HCT116 (cell line): ENCODE data around the gene SLC16A5.

Source experiments
- EZH2 ChIP-seq: fragments of 200-600 bp; sonication (generic); IDR thresholded peaks from 2 replicates; pipeline ENCODE4 v1.6.1; 2017; ENCODE audit warnings: antibody characterized with exemption, mixed run types
- EZH2phosphoT487 ChIP-seq: fragments of 200-600 bp; IDR thresholded peaks from 2 replicates; pipeline ENCODE4 v1.6.1; 2018; ENCODE audit warnings: antibody characterized with exemption, borderline replicate concordance
- MAX ChIP-seq: IDR thresholded peaks from 2 replicates; pipeline ENCODE4 v1.6.1; 2012
- POLR2A ChIP-seq: IDR thresholded peaks from 2 replicates; pipeline ENCODE4 v1.7.0; 2011; ENCODE audit warnings: borderline replicate concordance; ENCODE audit not compliant: insufficient read depth, insufficient read length; ENCODE audit errors: extremely low read depth
- POLR2AphosphoS5 ChIP-seq: IDR thresholded peaks from 2 replicates; pipeline ENCODE4 v1.6.1; 2011; ENCODE audit warnings: mild to moderate bottlenecking, low read depth, low read length, moderate library complexity
- TF ChIP-seq, protein P1 (sequence below), 3 experiments: fragments of 200-600 bp in 1 of 3; sonication (generic) in 1 of 3; IDR thresholded peaks in 2 of 3; conservative IDR thresholded peaks in 1 of 3; 2 replicates each; pipeline ENCODE4 v1.5.1; 2012 to 2017; ENCODE audit warnings: low read depth in 2 of 3, low read length in 2 of 3, antibody characterized with exemption in 1 of 3, borderline replicate concordance in 1 of 3, control low read depth in 1 of 3, mild to moderate bottlenecking in 1 of 3, mixed read lengths in 1 of 3, mixed run types in 1 of 3, moderate library complexity in 1 of 3; ENCODE audit not compliant: insufficient read depth in 1 of 3
- TF ChIP-seq, protein P2 (sequence below): IDR thresholded peaks from 2 replicates; pipeline ENCODE4 v1.6.1; 2012; ENCODE audit warnings: low read depth

GRCh38 chr17:75152523-75152921 is 64.8 kb downstream of the SLC16A5 start:
- TF ChIP-seq EZH2phosphoT487, result no peak
- TF ChIP-seq, protein P1, sequence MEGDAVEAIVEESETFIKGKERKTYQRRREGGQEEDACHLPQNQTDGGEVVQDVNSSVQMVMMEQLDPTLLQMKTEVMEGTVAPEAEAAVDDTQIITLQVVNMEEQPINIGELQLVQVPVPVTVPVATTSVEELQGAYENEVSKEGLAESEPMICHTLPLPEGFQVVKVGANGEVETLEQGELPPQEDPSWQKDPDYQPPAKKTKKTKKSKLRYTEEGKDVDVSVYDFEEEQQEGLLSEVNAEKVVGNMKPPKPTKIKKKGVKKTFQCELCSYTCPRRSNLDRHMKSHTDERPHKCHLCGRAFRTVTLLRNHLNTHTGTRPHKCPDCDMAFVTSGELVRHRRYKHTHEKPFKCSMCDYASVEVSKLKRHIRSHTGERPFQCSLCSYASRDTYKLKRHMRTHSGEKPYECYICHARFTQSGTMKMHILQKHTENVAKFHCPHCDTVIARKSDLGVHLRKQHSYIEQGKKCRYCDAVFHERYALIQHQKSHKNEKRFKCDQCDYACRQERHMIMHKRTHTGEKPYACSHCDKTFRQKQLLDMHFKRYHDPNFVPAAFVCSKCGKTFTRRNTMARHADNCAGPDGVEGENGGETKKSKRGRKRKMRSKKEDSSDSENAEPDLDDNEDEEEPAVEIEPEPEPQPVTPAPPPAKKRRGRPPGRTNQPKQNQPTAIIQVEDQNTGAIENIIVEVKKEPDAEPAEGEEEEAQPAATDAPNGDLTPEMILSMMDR (IDR thresholded peaks at IDR 0.05 in 2 of 3, conservative IDR thresholded peaks at IDR 0.05 in 1 of 3; ENCODE audit: borderline replicate concordance in 1 of 3, insufficient read depth in 1 of 3, low read depth in 2 of 3, low read length in 2 of 3), result no peak
- no peak for TF ChIP-seq POLR2A
- no peak for TF ChIP-seq EZH2
- TF ChIP-seq POLR2AphosphoS5, result peak; percentile 41; the same call in 1 of the 2 replicates
- TF ChIP-seq, protein P2, sequence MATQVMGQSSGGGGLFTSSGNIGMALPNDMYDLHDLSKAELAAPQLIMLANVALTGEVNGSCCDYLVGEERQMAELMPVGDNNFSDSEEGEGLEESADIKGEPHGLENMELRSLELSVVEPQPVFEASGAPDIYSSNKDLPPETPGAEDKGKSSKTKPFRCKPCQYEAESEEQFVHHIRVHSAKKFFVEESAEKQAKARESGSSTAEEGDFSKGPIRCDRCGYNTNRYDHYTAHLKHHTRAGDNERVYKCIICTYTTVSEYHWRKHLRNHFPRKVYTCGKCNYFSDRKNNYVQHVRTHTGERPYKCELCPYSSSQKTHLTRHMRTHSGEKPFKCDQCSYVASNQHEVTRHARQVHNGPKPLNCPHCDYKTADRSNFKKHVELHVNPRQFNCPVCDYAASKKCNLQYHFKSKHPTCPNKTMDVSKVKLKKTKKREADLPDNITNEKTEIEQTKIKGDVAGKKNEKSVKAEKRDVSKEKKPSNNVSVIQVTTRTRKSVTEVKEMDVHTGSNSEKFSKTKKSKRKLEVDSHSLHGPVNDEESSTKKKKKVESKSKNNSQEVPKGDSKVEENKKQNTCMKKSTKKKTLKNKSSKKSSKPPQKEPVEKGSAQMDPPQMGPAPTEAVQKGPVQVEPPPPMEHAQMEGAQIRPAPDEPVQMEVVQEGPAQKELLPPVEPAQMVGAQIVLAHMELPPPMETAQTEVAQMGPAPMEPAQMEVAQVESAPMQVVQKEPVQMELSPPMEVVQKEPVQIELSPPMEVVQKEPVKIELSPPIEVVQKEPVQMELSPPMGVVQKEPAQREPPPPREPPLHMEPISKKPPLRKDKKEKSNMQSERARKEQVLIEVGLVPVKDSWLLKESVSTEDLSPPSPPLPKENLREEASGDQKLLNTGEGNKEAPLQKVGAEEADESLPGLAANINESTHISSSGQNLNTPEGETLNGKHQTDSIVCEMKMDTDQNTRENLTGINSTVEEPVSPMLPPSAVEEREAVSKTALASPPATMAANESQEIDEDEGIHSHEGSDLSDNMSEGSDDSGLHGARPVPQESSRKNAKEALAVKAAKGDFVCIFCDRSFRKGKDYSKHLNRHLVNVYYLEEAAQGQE, result no peak
- TF ChIP-seq MAX, result no peak
